Prostate gland (tissue), 2 donors: ENCODE measurements around the gene KDELR1.

Experiments
- CTCF ChIP-seq, 4 experiments: fragments of 200-600 bp in 2 of 4; fragments of 450-650 bp in 2 of 4; sonication (generic) in 2 of 4; IDR thresholded peaks; 1 replicate in 3 of 4; 2 replicates in 1 of 4; pipeline ENCODE4 v1.5.1; 2016 to 2019; ENCODE audit warnings: antibody characterized with exemption in 4 of 4, mild to moderate bottlenecking in 2 of 4, moderate library complexity in 2 of 4
- POLR2AphosphoS5 ChIP-seq: sonication (generic); formaldehyde crosslinking; IDR thresholded peaks from one replicate; pipeline ENCODE4 v1.6.1; 2017; ENCODE audit warnings: antibody characterized with exemption

- TF ChIP-seq CTCF (IDR thresholded peaks at IDR 0.05) (no peak), POLR2AphosphoS5 (no peak)
Measured at GRCh38 chr19:48413879-48414587, 22.7 kb upstream of the KDELR1 start.
